Esophagus muscularis mucosa (tissue), 4 donors: ENCODE data around the gene SMCR8. TPM values are rescaled to one million over a fixed set of nuclear protein-coding genes. Genes with fewer than 3 reads are reported as not detected.

Experiments
- DNase-seq: peaks from one replicate; pipeline ENCODE4 v3.0.0-alpha.2; 2017; ENCODE audit errors: extremely low spot score
- H3K27ac ChIP-seq, 4 donors: fragments of 200-600 bp; sonication (generic); replicated peaks in 1 of 4; 1 replicate in 3 of 4; 2 replicates in 1 of 4; pipeline ENCODE4 v1.5.1; 2016 to 2019; ENCODE audit warnings: mild to moderate bottlenecking in 1 of 4
- H3K27me3 ChIP-seq, 4 donors: fragments of 200-600 bp; sonication (generic); one replicate each; pipeline versions ENCODE4 v1.5.1 to v1.6.0; 2016 to 2019
- H3K36me3 ChIP-seq, 4 donors: fragments of 200-600 bp; sonication (generic); one replicate each; pipeline ENCODE4 v1.5.1; 2016 to 2019
- H3K4me1 ChIP-seq, 4 donors: fragments of 200-600 bp; sonication (generic); one replicate each; pipeline ENCODE4 v1.5.1; 2016 to 2019
- H3K4me3 ChIP-seq, 4 donors: fragments of 200-600 bp; sonication (generic); 1 replicate in 2 of 4; 2 replicates in 2 of 4; pipeline ENCODE4 v1.5.1; 2016 to 2019; ENCODE audit warnings: mild to moderate bottlenecking in 4 of 4, moderate library complexity in 1 of 4
- H3K9me3 ChIP-seq, 4 donors: fragments of 200-600 bp; sonication (generic); 1 replicate in 3 of 4; 2 replicates in 1 of 4; pipeline ENCODE4 v1.5.1; 2016 to 2019
- CTCF ChIP-seq, 3 experiments: fragments of 200-600 bp in 2 of 3; fragments of 450-650 bp in 1 of 3; sonication (generic) in 2 of 3; IDR thresholded peaks; one replicate each; pipeline ENCODE4 v1.5.1; 2017 to 2019; ENCODE audit warnings: antibody characterized with exemption in 3 of 3, mild to moderate bottlenecking in 2 of 3, moderate library complexity in 1 of 3
- EP300 ChIP-seq: sonication (generic); formaldehyde crosslinking; IDR thresholded peaks from one replicate; pipeline ENCODE4 v1.6.1; 2017; ENCODE audit warnings: antibody characterized with exemption
- POLR2A ChIP-seq: fragments of 450-650 bp; IDR thresholded peaks from one replicate; pipeline ENCODE4 v1.6.1; 2017; ENCODE audit warnings: antibody characterized with exemption, moderate library complexity, mild to moderate bottlenecking, low read depth
- POLR2AphosphoS5 ChIP-seq, 2 donors: sonication (generic); formaldehyde crosslinking; IDR thresholded peaks; one replicate each; pipeline ENCODE4 v1.6.1; 2017; ENCODE audit warnings: antibody characterized with exemption in 2 of 2
- WGBS: methylation state at CpG from one replicate; pipeline ENCODE4 v1.1.5; 2018; 5-methylcytosine and 5-hydroxymethylcytosine counted together
- intact Hi-C: fragments of 100-400 bp; cut with DNase I; formaldehyde crosslinking; loops from one replicate; pipeline ENCODE4 v1.15.1; 2023
- total RNA-seq, 4 donors: library from RNA; depleted of rRNA; stranded (reverse); fragments of >200 nt; gene quantifications; one replicate each; pipeline versions ENCODE4 v1.1.0 to v1.2.1, GENCODE V29; 2016

Gene SMCR8
- total RNA-seq, 4 donors from 2014 or later = 13.3 to 20.5 (median 17.3) TPM

DNA sequence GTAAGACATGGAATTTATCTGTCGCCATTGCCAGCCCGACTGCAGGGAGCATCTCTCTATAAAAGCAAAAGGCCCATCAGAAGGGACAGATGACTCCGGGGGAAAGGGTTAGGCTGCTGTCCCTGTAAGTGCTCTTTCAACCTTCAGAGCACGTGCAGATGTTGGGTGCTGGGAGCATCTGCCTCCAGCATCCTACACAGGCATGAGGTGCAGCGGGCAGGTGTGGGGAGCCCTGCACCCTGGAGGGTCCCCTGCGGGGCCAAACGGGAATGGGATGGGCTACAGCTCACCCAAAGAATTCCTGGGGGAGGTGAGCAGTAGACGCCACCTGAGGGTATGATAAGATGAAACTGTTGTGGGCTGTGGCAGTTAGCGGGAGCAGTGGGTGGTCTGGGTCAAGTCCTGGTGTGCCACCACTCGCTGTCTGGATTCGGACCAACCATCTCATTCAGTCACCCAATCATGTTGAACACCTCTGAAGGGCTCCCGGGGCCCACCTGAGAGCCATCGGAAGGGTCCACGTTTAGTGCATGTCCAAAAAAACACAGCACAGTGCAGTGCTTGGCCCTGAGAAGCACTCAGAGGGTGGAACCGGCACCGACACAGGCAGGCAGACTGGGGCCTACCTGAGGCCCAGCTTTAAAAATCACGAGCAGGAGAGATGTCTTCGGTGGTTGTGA is 3.8 kb downstream of the SMCR8 start:
- Histone ChIP-seq H3K36me3 (peaks cover 17 to 65% (median 59%) of the 10 kb centered on the region in 4 donors), H3K4me1 (peaks cover 56 to 83% (median 63%) of the 10 kb centered on the region in 4 donors), H3K27me3 (no peaks in the 10 kb centered on the region), H3K27ac (no peak overlapping the region), H3K4me3 (peak overlapping the region in 2 of 4 donors; percentile 3 to 8), H3K9me3 (no peaks in the 10 kb centered on the region)
- no peak for TF ChIP-seq EP300
- TF ChIP-seq POLR2AphosphoS5 (IDR thresholded peaks at IDR 0.05) = no peak
- TF ChIP-seq POLR2A = no peak
- no peak for TF ChIP-seq CTCF (IDR thresholded peaks at IDR 0.05)
- no peak for DNase-seq
- intact Hi-C loops = no loop called here
- WGBS = 86% methylated on average over 17 of the region's 18 CpGs

GRCh38 chr17:18319604-18320256 is 4.6 kb downstream of the SMCR8 start:
- Histone ChIP-seq H3K36me3 (peaks cover 25 to 73% (median 67%) of the 10 kb centered on the region in 4 donors), H3K4me3 (peak overlapping the region in 2 of 4 donors; percentile 1 to 8), H3K27me3 (no peaks in the 10 kb centered on the region), H3K27ac (no peak overlapping the region), H3K9me3 (no peaks in the 10 kb centered on the region), H3K4me1 (peaks cover 52 to 79% (median 58%) of the 10 kb centered on the region in 4 donors)
- TF ChIP-seq CTCF (IDR thresholded peaks at IDR 0.05) (peak; percentile 18 to 28 (median 21)), POLR2AphosphoS5 (IDR thresholded peaks at IDR 0.05) (no peak), POLR2A (no peak)
- DNase-seq = no peak
- WGBS = 54% methylated on average over 13 of the region's 13 CpGs
- intact Hi-C loops = no loop called here

DNA sequence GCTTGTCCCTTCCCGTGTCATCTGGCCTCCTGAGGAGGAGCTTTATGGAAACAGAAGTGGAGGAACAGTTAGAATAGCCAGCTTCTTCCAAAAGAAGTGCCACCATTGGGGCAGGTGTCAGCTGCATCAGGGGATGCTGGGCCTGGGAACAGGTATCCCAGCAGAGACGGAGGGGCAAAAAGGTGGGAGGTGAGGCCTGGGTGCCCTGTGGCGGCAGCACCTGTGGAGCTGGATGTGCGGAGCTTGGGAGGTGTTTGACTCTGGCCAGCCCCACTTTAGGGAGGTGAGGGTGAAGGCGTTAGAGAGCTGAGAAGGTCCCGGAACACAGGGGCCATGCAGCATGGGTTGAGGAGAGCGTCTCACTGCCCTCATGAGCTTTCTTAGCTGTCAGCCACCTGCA is 5.2 kb downstream of the SMCR8 start:
- intact Hi-C loops = no loop called here
- no peaks in the 10 kb centered on the region for H3K27me3 ChIP-seq
- no peak for DNase-seq
- no peak overlapping the region for H3K27ac ChIP-seq
- H3K4me3 ChIP-seq = peak overlapping the region in 2 of 4 donors; percentile 1 to 8
- TF ChIP-seq POLR2A = no peak
- TF ChIP-seq POLR2AphosphoS5 (IDR thresholded peaks at IDR 0.05) = no peak
- H3K9me3 ChIP-seq = no peaks in the 10 kb centered on the region
- peaks cover 30 to 79% (median 73%) of the 10 kb centered on the region in 4 donors for H3K36me3 ChIP-seq
- peaks cover 52 to 79% (median 60%) of the 10 kb centered on the region in 4 donors for H3K4me1 ChIP-seq
- WGBS = 73% methylated on average over 5 of the region's 7 CpGs

- 73% methylated on average over 5 of the region's 5 CpGs for WGBS
- no peak overlapping the region for H3K4me3 ChIP-seq
- intact Hi-C loops = no loop called here
- peaks cover 45 to 69% (median 51%) of the 10 kb centered on the region in 4 donors for H3K4me1 ChIP-seq
- no peak overlapping the region for H3K27ac ChIP-seq
- H3K27me3 ChIP-seq = no peaks in the 10 kb centered on the region
- H3K36me3 ChIP-seq = peaks cover 35 to 89% (median 81%) of the 10 kb centered on the region in 4 donors
- TF ChIP-seq POLR2AphosphoS5 (IDR thresholded peaks at IDR 0.05) (no peak), POLR2A (no peak), CTCF (IDR thresholded peaks at IDR 0.05) (no peak)
- H3K9me3 ChIP-seq = no peaks in the 10 kb centered on the region
- no peak for DNase-seq
Observed at GRCh38 chr17:18321309-18321708, 6.2 kb downstream of the SMCR8 start.

DNA sequence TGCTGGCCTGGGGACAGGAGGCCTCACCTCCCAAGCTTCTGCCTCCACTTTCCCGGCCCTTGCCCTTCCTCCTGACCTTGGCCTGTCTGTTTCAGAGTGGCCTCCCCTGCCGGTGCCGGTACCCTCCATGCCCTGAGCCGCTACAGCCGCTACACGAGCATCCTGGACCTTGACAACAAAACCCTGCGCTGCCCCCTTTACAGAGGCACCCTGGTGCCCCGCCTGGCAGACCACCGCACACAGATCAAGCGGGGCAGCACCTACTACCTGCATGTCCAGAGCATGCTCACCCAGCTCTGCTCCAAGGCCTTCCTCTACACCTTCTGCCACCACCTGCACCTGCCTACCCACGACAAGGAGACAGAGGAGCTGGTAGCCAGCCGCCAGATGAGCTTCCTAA is 7.4 kb downstream of the SMCR8 start:
- peaks cover 33 to 57% (median 39%) of the 10 kb centered on the region in 4 donors for H3K4me1 ChIP-seq
- H3K9me3 ChIP-seq = no peaks in the 10 kb centered on the region
- DNase-seq = no peak
- H3K27ac ChIP-seq = no peak overlapping the region
- WGBS = 93% methylated on average over 12 of the region's 12 CpGs
- TF ChIP-seq CTCF (IDR thresholded peaks at IDR 0.05) = no peak
- TF ChIP-seq EP300 = no peak
- no peak for TF ChIP-seq POLR2AphosphoS5 (IDR thresholded peaks at IDR 0.05)
- no peak for TF ChIP-seq POLR2A
- intact Hi-C loops = no loop called here
- H3K4me3 ChIP-seq = no peak overlapping the region
- H3K36me3 ChIP-seq = peaks cover 41 to 91% (median 86%) of the 10 kb centered on the region in 4 donors
- no peaks in the 10 kb centered on the region for H3K27me3 ChIP-seq
